Liver (tissue), 9 donors: ENCODE measurements around the gene ADGRV1. TPM values are rescaled to one million over a fixed set of nuclear protein-coding genes. Genes with fewer than 3 reads are reported as not detected.

Experiments used
- DNase-seq: peaks from one replicate; pipeline ENCODE4 v3.0.0-alpha.2; 2017; ENCODE audit warnings: low spot score
- H3K27ac ChIP-seq, 2 donors: one replicate each; pipeline ENCODE4 v1.7.0; 2013; ENCODE audit warnings: inconsistent platforms in 2 of 2, low read length in 2 of 2, control low read depth in 1 of 2, low read depth in 1 of 2, mild to moderate bottlenecking in 1 of 2
- H3K27me3 ChIP-seq, 4 donors: one replicate each; pipeline versions ENCODE4 v1.6.1 to v1.7.0; 2013; ENCODE audit warnings: low read length in 3 of 4, inconsistent platforms in 1 of 4, mild to moderate bottlenecking in 1 of 4, moderate library complexity in 1 of 4; ENCODE audit not compliant: control insufficient read depth in 4 of 4, insufficient read depth in 4 of 4
- H3K36me3 ChIP-seq, 4 donors: one replicate each; pipeline versions ENCODE4 v1.6.1 to v1.7.0; 2013; ENCODE audit warnings: low read length in 3 of 4, mild to moderate bottlenecking in 3 of 4, low read depth in 1 of 4, moderate library complexity in 1 of 4; ENCODE audit not compliant: control insufficient read depth in 4 of 4, insufficient read depth in 3 of 4
- H3K4me1 ChIP-seq, 4 donors: one replicate each; pipeline versions ENCODE4 v1.6.1 to v1.7.0; 2013; ENCODE audit warnings: low read length in 3 of 4, mild to moderate bottlenecking in 3 of 4, moderate library complexity in 1 of 4; ENCODE audit not compliant: control insufficient read depth in 4 of 4, insufficient read depth in 4 of 4
- H3K4me3 ChIP-seq, 3 donors: one replicate each; pipeline versions ENCODE4 v1.6.1 to v1.7.0; 2013; ENCODE audit warnings: low read length in 3 of 3, control low read depth in 1 of 3, low read depth in 1 of 3, mild to moderate bottlenecking in 1 of 3
- H3K9ac ChIP-seq, 2 donors: one replicate each; pipeline ENCODE4 v1.7.0; 2013; ENCODE audit warnings: low read length in 2 of 2, mild to moderate bottlenecking in 2 of 2, moderate library complexity in 2 of 2, control low read depth in 1 of 2, low read depth in 1 of 2
- H3K9me3 ChIP-seq, 4 donors: one replicate each; pipeline versions ENCODE4 v1.6.1 to v1.7.0; 2013; ENCODE audit warnings: low read length in 3 of 4; ENCODE audit not compliant: control insufficient read depth in 4 of 4
- ATF3 ChIP-seq: IDR thresholded peaks from 2 replicates; pipeline ENCODE4 v1.6.1; 2016; ENCODE audit warnings: antibody characterized with exemption
- CTCF ChIP-seq: fragments of 150-350 bp; IDR thresholded peaks from 2 replicates; pipeline ENCODE4 v1.5.1; 2017; ENCODE audit warnings: improper control_type of control experiment, low read depth, low read length; ENCODE audit not compliant: missing input control
- EGR1 ChIP-seq, 2 donors: IDR thresholded peaks; 2 replicates each; pipeline ENCODE4 v1.6.1; 2016 to 2018; ENCODE audit warnings: antibody characterized with exemption in 2 of 2, low read depth in 2 of 2
- FOXA1 ChIP-seq: IDR thresholded peaks from 2 replicates; pipeline ENCODE4 v1.6.1; 2016; ENCODE audit warnings: antibody characterized with exemption
- FOXA2 ChIP-seq: IDR thresholded peaks from 2 replicates; pipeline ENCODE4 v1.6.1; 2016; ENCODE audit warnings: antibody characterized with exemption
- HNF4A ChIP-seq, 2 donors: conservative IDR thresholded peaks; 2 replicates each; pipeline ENCODE4 v1.6.1; 2016; ENCODE audit warnings: antibody characterized with exemption in 2 of 2, mild to moderate bottlenecking in 2 of 2
- HNF4G ChIP-seq: IDR thresholded peaks from 2 replicates; pipeline ENCODE4 v1.6.1; 2016; ENCODE audit warnings: antibody characterized with exemption
- NR2F2 ChIP-seq: IDR thresholded peaks from 2 replicates; pipeline ENCODE4 v1.6.1; 2016; ENCODE audit warnings: antibody characterized with exemption
- RAD21 ChIP-seq, 2 donors: IDR thresholded peaks; 2 replicates each; pipeline ENCODE4 v1.6.1; 2016; ENCODE audit warnings: antibody characterized with exemption in 2 of 2, mild to moderate bottlenecking in 2 of 2
- REST ChIP-seq: IDR thresholded peaks from 2 replicates; pipeline ENCODE4 v1.6.1; 2016; ENCODE audit warnings: antibody characterized with exemption, mild to moderate bottlenecking
- RXRA ChIP-seq, 2 donors: IDR thresholded peaks; 2 replicates each; pipeline ENCODE4 v1.6.1; 2017 to 2018; ENCODE audit warnings: antibody characterized with exemption in 2 of 2, mild to moderate bottlenecking in 1 of 2
- SP1 ChIP-seq: IDR thresholded peaks from 2 replicates; pipeline ENCODE4 v1.6.1; 2018; ENCODE audit warnings: antibody characterized with exemption, mild to moderate bottlenecking
- TAF1 ChIP-seq: conservative IDR thresholded peaks from 2 replicates; pipeline ENCODE4 v1.6.1; 2016; ENCODE audit warnings: antibody characterized with exemption, mild to moderate bottlenecking
- YY1 ChIP-seq: IDR thresholded peaks from 2 replicates; pipeline ENCODE4 v1.6.1; 2016; ENCODE audit warnings: antibody characterized with exemption, mild to moderate bottlenecking
- ZBTB33 ChIP-seq: IDR thresholded peaks from 2 replicates; pipeline ENCODE4 v1.6.1; 2016; ENCODE audit warnings: antibody characterized with exemption
- WGBS: extraction: QIAGEN DNeasy Blood & Tissue Kit; methylation state at CpG from one replicate; pipeline ENCODE4 v1.1.7; 2013; 5-methylcytosine and 5-hydroxymethylcytosine counted together
- polyA plus RNA-seq, 2 donors: library from polyadenylated mRNA; stranded (reverse) in 1 of 2; unstranded in 1 of 2; fragments of 200-250 nt in 1 of 2; fragments of >200 nt in 1 of 2; fragmentation: Nextera tagmentation in 1 of 2; extraction: Ambion mirVana in 1 of 2; gene quantifications; one replicate each; pipeline versions ENCODE4 v1.2.1 to v1.2.3, GENCODE V29; 2013 to 2015
- total RNA-seq, 2 donors: library from RNA; depleted of rRNA; stranded (reverse); fragments of >200 nt; gene quantifications; one replicate each; pipeline ENCODE4 v1.2.3, GENCODE V29; 2014
- donor health status: healthy.
- donor health status: healthy.
- donor health status: healthy.
- donor health status: healthy.
- donor health status: healthy.

ADGRV1 gene
- total and polyA plus RNA-seq, 4 donors, result 5.1 to 15.5 (median 9.6) TPM

- Histone ChIP-seq H3K4me3 (no peak overlapping the region), H3K4me1 (no peaks in the 10 kb centered on the region), H3K9me3 (no peaks in the 10 kb centered on the region), H3K36me3 (no peaks in the 10 kb centered on the region), H3K27ac (no peak overlapping the region), H3K27me3 (no peaks in the 10 kb centered on the region), H3K9ac (no peak overlapping the region)
- no peak for TF ChIP-seq YY1
- no peak for DNase-seq
These were observed 385.5 kb downstream of the ADGRV1 start for GRCh38 chr5:90944116-90944515.

- no peak overlapping the region for H3K9ac ChIP-seq
- WGBS, result 69% methylated on average over 1 of the region's 1 CpG
- no peak for TF ChIP-seq RAD21 (IDR thresholded peaks at IDR 0.05)
- TF ChIP-seq FOXA2, result no peak
- TF ChIP-seq SP1, result no peak
- TF ChIP-seq REST, result no peak
- TF ChIP-seq NR2F2, result no peak
- no peak for TF ChIP-seq CTCF
These were observed 389.1 kb downstream of the ADGRV1 start for GRCh38 chr5:90947667-90948066.

GRCh38 chr5:90948969-90949368 lies 390.4 kb downstream of the ADGRV1 start:
- no peak overlapping the region for H3K9ac ChIP-seq
- no peak for DNase-seq
- WGBS, result 95% methylated on average over 2 of the region's 2 CpGs
- peaks cover 0 to 4% (median 0%) of the 10 kb centered on the region in 4 donors for H3K4me1 ChIP-seq
- H3K27ac ChIP-seq, result no peak overlapping the region
- H3K36me3 ChIP-seq, result no peaks in the 10 kb centered on the region
- no peaks in the 10 kb centered on the region for H3K9me3 ChIP-seq
- no peak overlapping the region for H3K4me3 ChIP-seq
- H3K27me3 ChIP-seq, result no peaks in the 10 kb centered on the region
- TF ChIP-seq RAD21 (IDR thresholded peaks at IDR 0.05) (no peak), FOXA2 (no peak), CTCF (no peak), HNF4G (no peak), EGR1 (IDR thresholded peaks at IDR 0.05; ENCODE audit: low read depth in 2 of 2) (no peak), TAF1 (no peak), YY1 (no peak), ZBTB33 (no peak), RXRA (IDR thresholded peaks at IDR 0.05) (no peak), ATF3 (no peak), HNF4A (conservative IDR thresholded peaks at IDR 0.05) (no peak), REST (no peak), FOXA1 (no peak), NR2F2 (no peak)

More at GRCh38 chr5:90947667-90948066, 389.1 kb downstream of the ADGRV1 start:
- no peak for DNase-seq
- Histone ChIP-seq H3K9me3 (no peaks in the 10 kb centered on the region), H3K4me1 (peaks cover 0 to 4% (median 0%) of the 10 kb centered on the region in 4 donors), H3K4me3 (no peak overlapping the region), H3K27me3 (no peaks in the 10 kb centered on the region), H3K27ac (no peak overlapping the region), H3K36me3 (no peaks in the 10 kb centered on the region)
